HepG2 (cell line): ENCODE results near the gene PRR29. TPM values are rescaled to one million over a fixed set of nuclear protein-coding genes. Genes with fewer than 3 reads are reported as not detected.
A peak's percentile ranks its signal among the peaks of the same experiment; 100 is the strongest.

Experiments
- CBFB ChIP-seq: sonication (generic); formaldehyde crosslinking; IDR thresholded peaks from 2 replicates; pipeline ENCODE4 v1.4.0; 2020; ENCODE audit warnings: missing genetic modification reagents
- CBX5 ChIP-seq: sonication (generic); formaldehyde crosslinking; IDR thresholded peaks from 2 replicates; pipeline ENCODE4 v1.4.0; 2020; ENCODE audit warnings: missing genetic modification reagents, borderline replicate concordance
- DPF2 ChIP-seq: sonication (generic); formaldehyde crosslinking; IDR thresholded peaks from 2 replicates; pipeline ENCODE4 v1.4.0; 2020; ENCODE audit warnings: mild to moderate bottlenecking, low read depth, missing genetic modification reagents, borderline replicate concordance
- HMG20B ChIP-seq: conservative IDR thresholded peaks from 2 replicates; pipeline ENCODE4 v1.6.1; 2016; ENCODE audit warnings: missing genetic modification reagents, missing compliant biosample characterization
- IRF2 ChIP-seq: IDR thresholded peaks from 2 replicates; pipeline ENCODE4 v1.6.1; 2018; ENCODE audit warnings: missing genetic modification reagents, missing compliant biosample characterization
- KLF13 ChIP-seq: sonication (generic); formaldehyde crosslinking; IDR thresholded peaks from 2 replicates; pipeline ENCODE4 v1.4.0; 2020; ENCODE audit warnings: mild to moderate bottlenecking, missing genetic modification reagents
- MEIS2 ChIP-seq: sonication (generic); formaldehyde crosslinking; IDR thresholded peaks from 2 replicates; pipeline ENCODE4 v1.9.0; 2021; ENCODE audit warnings: mild to moderate bottlenecking, missing genetic modification reagents
- NFIC ChIP-seq: IDR thresholded peaks from 2 replicates; pipeline ENCODE4 v1.6.1; 2012; ENCODE audit warnings: mild to moderate bottlenecking, low read length, inconsistent platforms
- POLR2G ChIP-seq: fragments of 200-400 bp; formaldehyde crosslinking; IDR thresholded peaks from 2 replicates; pipeline ENCODE4 v1.6.1; 2018; ENCODE audit warnings: mild to moderate bottlenecking, low read depth, low read length, moderate library complexity
- THYN1 ChIP-seq: sonication (generic); formaldehyde crosslinking; IDR thresholded peaks from 2 replicates; pipeline ENCODE4 v1.8.1; 2023; ENCODE audit warnings: low read depth, mild to moderate bottlenecking, moderate library complexity, missing genetic modification reagents, borderline replicate concordance
- XRCC5 ChIP-seq: fragments of 200-400 bp; formaldehyde crosslinking; optimal IDR thresholded peaks from 2 replicates; pipeline ENCODE3; 2017; ENCODE audit warnings: mild to moderate bottlenecking, low read length
- ZFP90 ChIP-seq: sonication (generic); formaldehyde crosslinking; IDR thresholded peaks from 2 replicates; pipeline ENCODE4 v1.8.0; 2022; ENCODE audit warnings: missing genetic modification reagents, mild to moderate bottlenecking, inconsistent platforms, borderline replicate concordance
- ZNF567 ChIP-seq: sonication (generic); formaldehyde crosslinking; IDR thresholded peaks from 2 replicates; pipeline ENCODE4 v1.8.1; 2023; ENCODE audit warnings: mild to moderate bottlenecking, missing genetic modification reagents, borderline replicate concordance
- ZNF614 ChIP-seq: IDR thresholded peaks from 2 replicates; pipeline ENCODE4 v1.6.1; 2018; ENCODE audit warnings: missing biosample characterization, missing genetic modification reagents, inconsistent platforms, borderline replicate concordance
- polyA plus RNA-seq, 8 experiments: library from polyadenylated mRNA; depleted of rRNA in 3 of 8; stranded (reverse) in 7 of 8; unstranded in 1 of 8; fragments of >200 nt; fragmentation: Illumina TruSeq in 4 of 8; extraction: Trizol in 4 of 8; gene quantifications; 2 replicates each; pipeline versions ENCODE4 v1.2.1 to v1.2.3, GENCODE V29; 2011 to 2016; ENCODE audit warnings: low read depth in 4 of 8, missing spikeins in 1 of 8, mixed read lengths in 1 of 8; ENCODE audit not compliant: insufficient read depth in 1 of 8
- total RNA-seq, 5 experiments: library from RNA; depleted of rRNA; stranded (reverse); fragments of >200 nt; fragmentation: Illumina TruSeq; extraction: Trizol; gene quantifications; 2 replicates each; pipeline ENCODE4 v1.2.3, GENCODE V29; 2016; ENCODE audit warnings: low read depth in 1 of 5
- TF ChIP-seq, protein P1 (sequence below): sonication (generic); formaldehyde crosslinking; IDR thresholded peaks from 2 replicates; pipeline ENCODE4 v1.4.0; 2020; ENCODE audit warnings: mild to moderate bottlenecking, missing genetic modification reagents
- TF ChIP-seq, protein P2 (sequence below): sonication (generic); formaldehyde crosslinking; IDR thresholded peaks from 2 replicates; pipeline ENCODE4 v1.4.0; 2020; ENCODE audit warnings: mild to moderate bottlenecking, missing genetic modification reagents
- TF ChIP-seq, protein P3 (sequence below): sonication (generic); formaldehyde crosslinking; IDR thresholded peaks from 2 replicates; pipeline ENCODE4 v1.4.0; 2020; ENCODE audit warnings: missing genetic modification reagents
- TF ChIP-seq, protein P4 (sequence below): IDR thresholded peaks from 2 replicates; pipeline ENCODE4 v1.6.1; 2016; ENCODE audit warnings: mild to moderate bottlenecking, missing biosample characterization, missing genetic modification reagents
- TF ChIP-seq, protein P5 (sequence below): sonication (generic); formaldehyde crosslinking; IDR thresholded peaks from 2 replicates; pipeline ENCODE4 v1.9.0; 2022; ENCODE audit warnings: low read depth, missing genetic modification reagents

PRR29 gene
- total and polyA plus RNA-seq, 2 of the 13 experiments (the other 11 are each of a cell fraction or from before 2014, with no cell fraction given) = 0.07 to 0.20 TPM

DNA sequence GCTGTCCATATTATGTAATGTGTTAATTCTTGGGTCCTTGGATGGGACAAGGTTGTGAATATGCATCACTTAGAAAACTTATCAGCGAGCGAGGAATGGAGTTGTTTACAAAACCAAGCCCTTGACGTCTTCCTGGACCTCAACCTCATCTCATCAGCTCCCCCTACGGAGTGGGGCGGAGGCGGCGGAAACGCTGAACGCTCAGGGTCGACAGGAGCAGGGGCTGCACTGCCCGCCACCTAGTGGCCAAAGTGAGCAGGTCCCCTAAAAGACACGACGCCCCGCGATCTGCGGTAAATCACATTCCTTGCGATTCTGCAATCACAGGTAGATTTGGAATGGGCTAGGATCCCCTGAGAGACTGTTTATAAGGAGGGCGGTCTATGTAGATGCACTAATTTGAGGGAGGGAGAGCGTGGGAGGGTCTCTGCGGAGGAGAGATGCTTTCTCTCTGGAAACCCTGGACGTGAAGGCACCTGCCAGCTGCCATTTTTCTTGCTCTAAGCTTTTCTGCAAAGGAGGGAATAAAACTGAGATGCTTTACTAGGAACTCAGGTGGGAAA lies 27.7 kb downstream of the PRR29 start (continued):
- TF ChIP-seq DPF2 (CRISPR knock-in tag) (0 out of 2 replicates have a peak, but pooled peaks have one; percentile 24), CBFB (CRISPR knock-in tag) (peak; percentile 96), XRCC5 (peak; percentile 96), IRF2 (CRISPR knock-in tag) (peak; percentile 28; the same call in 1 of the 2 replicates), ZFP90 (CRISPR knock-in tag) (0 out of 2 replicates have a peak, but pooled peaks have one; percentile 42), ZNF567 (no peak), THYN1 (no peak), MEIS2 (CRISPR knock-in tag) (peak; percentile 72; the same call in 1 of the 2 replicates), NFIC (no peak), ZNF614 (CRISPR knock-in tag) (peak; percentile 86; the same call in 1 of the 2 replicates), KLF13 (CRISPR knock-in tag) (no peak), POLR2G (no peak), HMG20B (CRISPR knock-in tag) (peak; percentile 33), CBX5 (CRISPR knock-in tag) (peak; percentile 77; the same call in 1 of the 2 replicates)
- TF ChIP-seq, protein P1, sequence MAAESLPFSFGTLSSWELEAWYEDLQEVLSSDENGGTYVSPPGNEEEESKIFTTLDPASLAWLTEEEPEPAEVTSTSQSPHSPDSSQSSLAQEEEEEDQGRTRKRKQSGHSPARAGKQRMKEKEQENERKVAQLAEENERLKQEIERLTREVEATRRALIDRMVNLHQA = no peak
- TF ChIP-seq, protein P2, sequence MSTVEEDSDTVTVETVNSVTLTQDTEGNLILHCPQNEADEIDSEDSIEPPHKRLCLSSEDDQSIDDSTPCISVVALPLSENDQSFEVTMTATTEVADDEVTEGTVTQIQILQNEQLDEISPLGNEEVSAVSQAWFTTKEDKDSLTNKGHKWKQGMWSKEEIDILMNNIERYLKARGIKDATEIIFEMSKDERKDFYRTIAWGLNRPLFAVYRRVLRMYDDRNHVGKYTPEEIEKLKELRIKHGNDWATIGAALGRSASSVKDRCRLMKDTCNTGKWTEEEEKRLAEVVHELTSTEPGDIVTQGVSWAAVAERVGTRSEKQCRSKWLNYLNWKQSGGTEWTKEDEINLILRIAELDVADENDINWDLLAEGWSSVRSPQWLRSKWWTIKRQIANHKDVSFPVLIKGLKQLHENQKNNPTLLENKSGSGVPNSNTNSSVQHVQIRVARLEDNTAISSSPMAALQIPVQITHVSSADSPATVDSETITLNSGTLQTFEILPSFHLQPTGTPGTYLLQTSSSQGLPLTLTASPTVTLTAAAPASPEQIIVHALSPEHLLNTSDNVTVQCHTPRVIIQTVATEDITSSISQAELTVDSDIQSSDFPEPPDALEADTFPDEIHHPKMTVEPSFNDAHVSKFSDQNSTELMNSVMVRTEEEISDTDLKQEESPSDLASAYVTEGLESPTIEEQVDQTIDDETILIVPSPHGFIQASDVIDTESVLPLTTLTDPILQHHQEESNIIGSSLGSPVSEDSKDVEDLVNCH (CRISPR knock-in tag) = no peak
- TF ChIP-seq, protein P3, sequence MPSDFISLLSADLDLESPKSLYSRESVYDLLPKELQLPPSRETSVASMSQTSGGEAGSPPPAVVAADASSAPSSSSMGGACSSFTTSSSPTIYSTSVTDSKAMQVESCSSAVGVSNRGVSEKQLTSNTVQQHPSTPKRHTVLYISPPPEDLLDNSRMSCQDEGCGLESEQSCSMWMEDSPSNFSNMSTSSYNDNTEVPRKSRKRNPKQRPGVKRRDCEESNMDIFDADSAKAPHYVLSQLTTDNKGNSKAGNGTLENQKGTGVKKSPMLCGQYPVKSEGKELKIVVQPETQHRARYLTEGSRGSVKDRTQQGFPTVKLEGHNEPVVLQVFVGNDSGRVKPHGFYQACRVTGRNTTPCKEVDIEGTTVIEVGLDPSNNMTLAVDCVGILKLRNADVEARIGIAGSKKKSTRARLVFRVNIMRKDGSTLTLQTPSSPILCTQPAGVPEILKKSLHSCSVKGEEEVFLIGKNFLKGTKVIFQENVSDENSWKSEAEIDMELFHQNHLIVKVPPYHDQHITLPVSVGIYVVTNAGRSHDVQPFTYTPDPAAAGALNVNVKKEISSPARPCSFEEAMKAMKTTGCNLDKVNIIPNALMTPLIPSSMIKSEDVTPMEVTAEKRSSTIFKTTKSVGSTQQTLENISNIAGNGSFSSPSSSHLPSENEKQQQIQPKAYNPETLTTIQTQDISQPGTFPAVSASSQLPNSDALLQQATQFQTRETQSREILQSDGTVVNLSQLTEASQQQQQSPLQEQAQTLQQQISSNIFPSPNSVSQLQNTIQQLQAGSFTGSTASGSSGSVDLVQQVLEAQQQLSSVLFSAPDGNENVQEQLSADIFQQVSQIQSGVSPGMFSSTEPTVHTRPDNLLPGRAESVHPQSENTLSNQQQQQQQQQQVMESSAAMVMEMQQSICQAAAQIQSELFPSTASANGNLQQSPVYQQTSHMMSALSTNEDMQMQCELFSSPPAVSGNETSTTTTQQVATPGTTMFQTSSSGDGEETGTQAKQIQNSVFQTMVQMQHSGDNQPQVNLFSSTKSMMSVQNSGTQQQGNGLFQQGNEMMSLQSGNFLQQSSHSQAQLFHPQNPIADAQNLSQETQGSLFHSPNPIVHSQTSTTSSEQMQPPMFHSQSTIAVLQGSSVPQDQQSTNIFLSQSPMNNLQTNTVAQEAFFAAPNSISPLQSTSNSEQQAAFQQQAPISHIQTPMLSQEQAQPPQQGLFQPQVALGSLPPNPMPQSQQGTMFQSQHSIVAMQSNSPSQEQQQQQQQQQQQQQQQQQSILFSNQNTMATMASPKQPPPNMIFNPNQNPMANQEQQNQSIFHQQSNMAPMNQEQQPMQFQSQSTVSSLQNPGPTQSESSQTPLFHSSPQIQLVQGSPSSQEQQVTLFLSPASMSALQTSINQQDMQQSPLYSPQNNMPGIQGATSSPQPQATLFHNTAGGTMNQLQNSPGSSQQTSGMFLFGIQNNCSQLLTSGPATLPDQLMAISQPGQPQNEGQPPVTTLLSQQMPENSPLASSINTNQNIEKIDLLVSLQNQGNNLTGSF = no peak
- TF ChIP-seq, protein P4, sequence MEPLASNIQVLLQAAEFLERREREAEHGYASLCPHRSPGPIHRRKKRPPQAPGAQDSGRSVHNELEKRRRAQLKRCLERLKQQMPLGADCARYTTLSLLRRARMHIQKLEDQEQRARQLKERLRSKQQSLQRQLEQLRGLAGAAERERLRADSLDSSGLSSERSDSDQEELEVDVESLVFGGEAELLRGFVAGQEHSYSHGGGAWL = 0 out of 2 replicates have a peak, but pooled peaks have one; percentile 48
- TF ChIP-seq, protein P5, sequence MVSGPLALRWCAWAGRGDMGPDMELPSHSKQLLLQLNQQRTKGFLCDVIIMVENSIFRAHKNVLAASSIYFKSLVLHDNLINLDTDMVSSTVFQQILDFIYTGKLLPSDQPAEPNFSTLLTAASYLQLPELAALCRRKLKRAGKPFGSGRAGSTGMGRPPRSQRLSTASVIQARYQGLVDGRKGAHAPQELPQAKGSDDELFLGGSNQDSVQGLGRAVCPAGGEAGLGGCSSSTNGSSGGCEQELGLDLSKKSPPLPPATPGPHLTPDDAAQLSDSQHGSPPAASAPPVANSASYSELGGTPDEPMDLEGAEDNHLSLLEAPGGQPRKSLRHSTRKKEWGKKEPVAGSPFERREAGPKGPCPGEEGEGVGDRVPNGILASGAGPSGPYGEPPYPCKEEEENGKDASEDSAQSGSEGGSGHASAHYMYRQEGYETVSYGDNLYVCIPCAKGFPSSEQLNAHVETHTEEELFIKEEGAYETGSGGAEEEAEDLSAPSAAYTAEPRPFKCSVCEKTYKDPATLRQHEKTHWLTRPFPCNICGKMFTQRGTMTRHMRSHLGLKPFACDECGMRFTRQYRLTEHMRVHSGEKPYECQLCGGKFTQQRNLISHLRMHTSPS (CRISPR knock-in tag) = no peak
